ENCODE measurements around the gene ADAM33. TPM values are rescaled to one million over a fixed set of nuclear protein-coding genes. Genes with fewer than 3 reads are reported as not detected.

Gene ADAM33
- total RNA-seq, 1 donor from 2014 or later: 12.6 TPM

DNA sequence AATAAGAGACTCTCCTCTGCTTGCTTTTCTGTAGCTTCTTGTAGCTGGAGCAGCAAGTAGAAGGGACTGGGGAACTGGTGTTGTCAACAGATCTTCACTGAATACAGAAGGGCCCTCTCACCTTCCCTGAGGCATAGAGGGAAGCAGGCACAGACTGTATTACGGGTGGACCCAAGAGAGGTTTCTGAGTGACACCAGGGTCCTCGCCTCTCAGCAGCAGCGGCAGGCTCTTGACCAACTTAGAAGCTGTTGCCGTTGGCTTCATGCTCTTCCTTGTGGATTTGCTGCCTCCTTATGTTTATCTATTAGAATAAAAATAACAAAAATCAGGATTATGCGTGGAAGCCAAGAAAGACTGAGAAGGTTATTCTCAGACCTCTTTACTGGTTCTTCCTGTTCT is 50.3 kb downstream of the ADAM33 start:
- ATAC-seq (ENCODE audit: poor library complexity) (no peak), DNase-seq (no peak)
- intact Hi-C loops (cut with DNase I): no loop called here

DNA sequence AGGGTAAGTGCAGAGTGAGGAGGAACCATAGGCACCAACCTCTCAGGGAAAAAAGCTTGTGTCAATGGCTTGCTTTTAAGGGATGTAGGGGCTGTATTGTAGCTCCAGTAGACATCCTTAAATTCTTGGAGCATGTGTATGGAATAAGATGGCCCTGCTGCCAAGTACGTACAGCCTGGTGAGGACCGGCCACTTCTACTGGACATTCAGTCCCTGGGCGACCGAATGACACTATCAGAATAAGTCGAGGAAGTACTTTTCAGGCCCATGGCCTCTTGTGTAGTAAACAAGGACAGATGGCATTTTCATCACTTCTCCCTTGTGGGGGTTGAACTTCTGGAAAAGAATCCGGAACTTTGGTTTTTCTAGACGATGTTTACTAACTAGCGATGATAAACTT is 51.4 kb downstream of the ADAM33 start:
- intact Hi-C loops (cut with DNase I): no loop called here
- DNase-seq: no peak
- ATAC-seq (ENCODE audit: poor library complexity): peak; percentile 53

DNA sequence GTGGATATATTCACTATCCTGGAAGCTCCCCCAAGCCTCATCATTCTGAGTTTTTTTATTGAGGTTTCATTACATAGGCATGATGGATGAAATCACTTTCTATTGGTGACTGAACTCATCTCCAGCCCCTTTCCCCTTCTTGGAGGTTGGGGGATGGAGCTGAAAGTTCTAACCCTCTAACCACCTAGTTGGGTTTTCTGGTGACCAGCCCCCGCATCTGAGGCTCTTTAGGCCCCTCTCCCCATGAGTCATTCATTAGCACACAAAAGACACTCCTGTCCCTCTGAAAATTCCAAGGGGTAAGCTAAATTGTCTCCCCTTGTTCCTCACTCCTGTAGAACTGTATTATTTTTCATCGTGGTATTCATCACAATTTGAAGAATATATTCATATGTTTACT is 51.9 kb downstream of the ADAM33 start:
- DNase-seq (no peak), ATAC-seq (ENCODE audit: poor library complexity) (no peak)
- intact Hi-C loops (cut with DNase I): no loop called here

DNA sequence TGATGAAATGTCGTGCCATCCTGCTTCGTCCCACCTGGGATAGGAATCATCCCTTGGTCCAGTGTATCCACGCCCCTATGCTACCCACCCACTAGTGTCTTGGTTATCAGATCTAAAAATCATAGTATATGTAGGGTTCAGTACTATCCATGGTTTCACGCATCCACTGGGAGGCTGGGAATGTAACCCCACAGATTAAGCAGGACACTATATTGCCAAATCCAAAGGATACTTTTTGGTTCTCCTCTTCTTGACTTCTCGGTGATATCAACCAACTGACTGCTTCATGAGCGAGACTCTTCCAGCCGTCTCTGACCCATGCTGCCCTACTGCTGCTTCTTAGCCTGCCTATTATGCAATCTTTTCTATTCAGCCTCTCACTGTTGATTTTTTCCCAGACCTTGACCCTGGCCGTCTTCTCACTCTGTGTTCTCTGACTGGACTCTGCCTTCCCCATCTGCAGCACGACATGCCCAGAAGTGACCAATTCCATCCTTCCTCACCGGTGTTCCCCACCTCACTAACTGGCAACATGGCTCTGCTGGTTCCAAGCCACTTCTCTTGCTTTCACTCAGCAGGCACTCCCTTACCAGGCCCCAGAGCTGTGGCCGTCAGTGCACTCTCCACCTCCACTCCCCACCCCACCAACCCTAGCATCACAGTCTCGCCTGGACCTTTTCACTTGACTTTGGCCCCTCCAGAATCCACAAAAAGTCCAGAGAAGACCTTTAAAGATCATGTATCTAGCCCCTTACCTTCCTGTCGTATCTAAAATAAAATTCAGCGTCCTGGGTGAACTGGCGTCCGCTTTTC is 53.1 kb downstream of the ADAM33 start:
- no peak for ATAC-seq (ENCODE audit: poor library complexity)
- DNase-seq: no peak
- intact Hi-C loops (cut with DNase I): no loop called here

DNA sequence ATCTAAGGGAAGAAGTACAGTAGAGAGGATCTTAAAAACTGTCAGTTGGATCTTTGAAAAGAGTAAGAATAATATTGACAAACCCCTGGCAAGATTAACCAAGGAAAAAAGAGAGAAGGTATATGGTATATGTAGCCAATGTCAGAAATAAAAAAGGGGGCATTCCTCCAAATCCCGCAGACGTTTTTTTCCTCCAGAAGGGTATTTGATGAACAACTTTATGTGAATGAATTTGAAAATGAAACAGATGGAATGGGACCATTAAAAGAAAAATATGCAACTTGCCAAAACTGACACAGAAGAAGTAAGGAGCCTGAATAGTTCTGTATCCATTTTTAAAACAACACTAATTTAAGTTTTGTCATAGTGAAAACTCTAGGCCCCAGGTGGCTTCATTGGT is 54.3 kb downstream of the ADAM33 start:
- intact Hi-C loops (cut with DNase I): no loop called here
- ATAC-seq (ENCODE audit: poor library complexity) (no peak), DNase-seq (no peak)

DNA sequence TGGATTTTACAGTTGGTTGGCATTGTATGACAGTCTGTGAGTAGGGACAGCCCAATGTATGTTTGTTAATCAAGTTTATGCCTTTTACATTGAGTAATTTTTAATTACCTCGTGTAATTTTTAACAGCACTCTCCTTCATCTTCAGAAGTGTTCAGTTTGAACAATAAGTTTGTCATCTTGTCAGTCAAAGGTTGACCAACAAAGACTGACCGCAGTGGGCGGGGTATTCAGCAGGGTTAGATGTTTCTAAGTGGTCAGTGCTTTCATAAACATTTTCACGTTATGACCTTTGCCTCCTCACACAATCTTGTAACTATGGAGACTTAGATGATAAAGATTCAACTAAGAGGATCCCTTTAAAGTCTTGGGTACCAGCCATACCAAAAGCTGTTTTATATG is 59.4 kb downstream of the ADAM33 start:
- DNase-seq: no peak
- ATAC-seq (ENCODE audit: poor library complexity): no peak
- intact Hi-C loops (cut with DNase I): no loop called here

DNA sequence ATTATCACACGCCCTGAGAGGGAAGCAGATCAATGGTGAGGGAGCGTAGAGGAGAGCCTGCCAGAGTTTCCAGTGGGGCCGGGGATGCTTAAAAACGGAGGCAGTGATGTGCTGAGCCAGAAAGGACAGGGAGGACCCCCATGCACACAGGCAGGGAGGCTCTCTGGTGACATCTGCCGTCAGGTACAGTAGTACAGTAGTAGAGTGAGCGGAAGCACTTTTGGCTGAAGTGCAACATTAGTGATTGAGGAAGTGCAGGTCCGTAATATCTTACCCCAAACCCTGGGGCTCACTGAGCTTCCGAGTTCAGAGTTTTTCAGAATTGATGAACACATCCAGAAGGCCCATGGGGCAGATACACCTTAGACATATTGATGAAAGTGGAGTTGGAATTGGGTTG is 60.7 kb downstream of the ADAM33 start:
- intact Hi-C loops (cut with DNase I): no loop called here
- ATAC-seq (ENCODE audit: poor library complexity) (no peak), DNase-seq (no peak)

Other genes starting within 250 kb of the ADAM33 start
- 30.0 TPM for gene ATRN, start 211.0 kb downstream of the ADAM33 start, total RNA-seq
- gene GFRA4, start 18.6 kb downstream of the ADAM33 start, total RNA-seq: not detected
- 9.6 TPM for gene SIGLEC1, start 30.6 kb upstream of the ADAM33 start, total RNA-seq
- 16.6 TPM for gene HSPA12B, start 50.7 kb upstream of the ADAM33 start, total RNA-seq
- 11.3 TPM for gene ADISSP, start 85.7 kb upstream of the ADAM33 start, total RNA-seq
- gene SPEF1, start 99.4 kb upstream of the ADAM33 start, total RNA-seq: 0.32 TPM
- gene CENPB, start 104.7 kb upstream of the ADAM33 start, total RNA-seq: 68.3 TPM
- gene CDC25B, start 114.3 kb upstream of the ADAM33 start, total RNA-seq: 5.7 TPM
- gene AP5S1, start 138.5 kb upstream of the ADAM33 start, total RNA-seq: 11.0 TPM
- gene MAVS, start 164.8 kb upstream of the ADAM33 start, total RNA-seq: 35.7 TPM
- 15.9 TPM for gene PANK2, start 207.4 kb upstream of the ADAM33 start, total RNA-seq